IPS-15b (cell line): ENCODE results near the gene RPH3AL.
"Not testable (repeated sequence)": the region's sequence is repeated elsewhere in the genome, so short reads cannot be mapped to it uniquely, and the experiment has no call there.

ENCODE experiments used
- H3K27me3 ChIP-seq: one replicate; pipeline ENCODE4 v1.6.1; 2013; ENCODE audit warnings: low read length; ENCODE audit not compliant: control insufficient read depth, insufficient read depth
- H3K36me3 ChIP-seq: one replicate; pipeline ENCODE4 v1.6.1; 2013; ENCODE audit warnings: low read length; ENCODE audit not compliant: control insufficient read depth, insufficient read depth
- H3K4me1 ChIP-seq: one replicate; pipeline ENCODE4 v1.6.1; 2013; ENCODE audit warnings: mild to moderate bottlenecking, low read length; ENCODE audit not compliant: control insufficient read depth, insufficient read depth
- H3K4me3 ChIP-seq: one replicate; pipeline ENCODE4 v1.5.1; 2013; ENCODE audit warnings: low read depth, low read length
- H3K9ac ChIP-seq: one replicate; pipeline ENCODE4 v1.6.1; 2013; ENCODE audit warnings: low read depth, mild to moderate bottlenecking, low read length
- H3K9me3 ChIP-seq: one replicate; pipeline ENCODE4 v1.6.1; 2013; ENCODE audit warnings: mild to moderate bottlenecking, low read length; ENCODE audit not compliant: control insufficient read depth, insufficient read depth

The RPH3AL gene

GRCh38 chr17:326010-326621 is 26.5 kb downstream of the RPH3AL start:
- Histone ChIP-seq H3K9me3 (no peaks in the 10 kb centered on the region), H3K9ac (no peak overlapping the region), H3K36me3 (no peaks in the 10 kb centered on the region), H3K4me3 (no peak overlapping the region), H3K27me3 (no peaks in the 10 kb centered on the region), H3K4me1 (no peaks in the 10 kb centered on the region)

DNA sequence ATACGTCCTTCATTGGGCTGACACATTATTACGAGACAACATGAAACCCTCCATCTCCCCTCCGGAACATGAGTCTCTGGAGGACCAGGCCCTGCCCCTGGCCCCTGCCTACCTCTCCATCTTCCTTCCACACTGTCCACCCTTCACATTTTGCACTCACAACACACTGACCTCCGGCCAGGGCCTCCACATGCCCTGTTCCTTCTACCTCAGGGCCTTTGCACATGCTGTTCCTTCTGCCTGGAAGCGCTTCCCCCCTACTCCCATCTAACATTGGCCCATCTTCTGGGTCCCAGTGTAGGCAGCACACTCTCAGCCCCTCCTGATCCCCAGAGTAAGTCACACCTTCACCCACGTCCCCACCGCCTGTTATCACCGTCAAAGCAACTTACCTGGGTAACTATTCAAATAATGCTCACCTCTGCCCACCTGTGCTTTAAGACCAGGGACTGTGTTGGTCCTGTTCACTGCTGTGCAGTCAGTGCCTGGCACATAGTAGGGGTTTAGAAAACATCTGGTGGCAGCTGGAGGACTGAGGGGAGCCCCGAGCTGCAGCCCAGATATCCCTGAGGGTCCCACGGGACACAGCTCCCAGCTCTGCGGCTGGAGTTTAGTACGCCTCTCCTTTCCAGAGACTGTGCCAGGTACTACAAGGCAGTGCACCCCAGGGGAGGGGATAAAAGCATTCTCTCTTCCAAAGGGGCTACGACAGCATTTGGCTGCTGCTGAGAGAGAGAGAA is 27.2 kb downstream of the RPH3AL start:
- Histone ChIP-seq H3K4me1 (no peaks in the 10 kb centered on the region), H3K9ac (no peak overlapping the region), H3K4me3 (no peak overlapping the region), H3K27me3 (no peaks in the 10 kb centered on the region), H3K36me3 (no peaks in the 10 kb centered on the region), H3K9me3 (no peaks in the 10 kb centered on the region)

DNA sequence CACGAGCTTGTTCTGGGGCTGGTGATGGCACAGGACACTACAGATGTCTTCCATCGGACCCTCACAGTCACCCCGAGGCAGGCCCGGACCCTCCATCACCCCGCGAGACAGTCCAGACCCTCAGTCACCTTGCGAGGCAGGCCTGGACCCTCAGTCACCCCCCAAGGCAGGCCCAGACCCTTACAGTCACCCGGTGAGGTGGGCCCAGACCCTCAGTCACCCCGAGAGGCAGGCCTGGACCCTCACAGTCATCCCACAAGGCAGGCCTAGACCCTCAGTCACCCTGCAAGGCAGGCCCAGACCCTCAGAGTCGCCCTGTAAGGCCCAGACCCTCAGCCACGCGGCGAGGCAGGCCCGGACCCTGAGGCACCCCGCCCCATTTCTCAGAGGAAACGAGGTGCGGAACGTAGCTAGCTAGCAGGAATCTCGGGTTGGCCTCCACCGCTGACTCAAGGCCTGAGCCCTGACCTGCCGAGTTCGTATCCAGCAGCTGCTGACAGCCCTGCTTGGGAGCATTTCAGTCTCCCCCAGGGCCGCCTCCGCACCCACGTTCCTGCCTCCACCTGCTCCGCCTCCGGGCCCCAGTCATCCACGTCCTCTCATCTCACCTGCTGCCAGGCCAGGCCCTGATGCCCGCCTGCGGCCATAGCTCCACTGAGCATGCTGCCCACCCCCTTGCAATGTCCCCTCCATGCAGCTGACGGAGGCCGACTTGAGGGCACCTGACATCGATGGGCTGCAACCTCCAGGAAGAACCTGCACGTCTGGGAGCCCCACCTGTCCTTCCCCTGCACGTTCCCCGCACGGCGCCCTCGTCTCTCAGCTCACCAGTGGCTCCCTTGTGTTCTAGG is 28.7 kb downstream of the RPH3AL start:
- Histone ChIP-seq H3K36me3 (no peaks in the 10 kb centered on the region), H3K27me3 (no peaks in the 10 kb centered on the region), H3K9me3 (no peaks in the 10 kb centered on the region), H3K4me3 (no peak overlapping the region), H3K4me1 (no peaks in the 10 kb centered on the region), H3K9ac (no peak overlapping the region)

DNA sequence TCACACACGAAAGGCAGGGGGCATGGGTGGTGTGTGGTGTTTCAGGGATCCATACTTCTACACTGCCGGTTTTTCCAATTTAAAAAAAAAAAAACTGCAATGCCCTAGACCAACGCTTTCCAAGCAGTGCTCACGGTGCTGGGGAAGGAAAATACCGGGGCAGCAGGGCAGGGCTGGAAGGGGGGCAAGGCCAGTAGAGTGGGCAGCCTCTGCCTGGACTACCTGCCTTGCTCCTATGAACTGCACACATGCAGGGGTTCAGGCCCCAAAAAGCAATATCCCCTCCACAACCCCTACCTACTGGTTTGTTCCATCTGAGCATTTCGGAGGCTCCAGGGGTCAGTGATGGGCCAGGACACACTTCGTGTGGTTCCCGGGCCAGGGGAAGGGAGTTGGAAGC is 29.4 kb downstream of the RPH3AL start:
- no peaks in the 10 kb centered on the region for H3K27me3 ChIP-seq
- H3K9me3 ChIP-seq = no peaks in the 10 kb centered on the region
- H3K9ac ChIP-seq = no peak overlapping the region
- H3K4me1 ChIP-seq = no peaks in the 10 kb centered on the region
- no peaks in the 10 kb centered on the region for H3K36me3 ChIP-seq
- no peak overlapping the region for H3K4me3 ChIP-seq

DNA sequence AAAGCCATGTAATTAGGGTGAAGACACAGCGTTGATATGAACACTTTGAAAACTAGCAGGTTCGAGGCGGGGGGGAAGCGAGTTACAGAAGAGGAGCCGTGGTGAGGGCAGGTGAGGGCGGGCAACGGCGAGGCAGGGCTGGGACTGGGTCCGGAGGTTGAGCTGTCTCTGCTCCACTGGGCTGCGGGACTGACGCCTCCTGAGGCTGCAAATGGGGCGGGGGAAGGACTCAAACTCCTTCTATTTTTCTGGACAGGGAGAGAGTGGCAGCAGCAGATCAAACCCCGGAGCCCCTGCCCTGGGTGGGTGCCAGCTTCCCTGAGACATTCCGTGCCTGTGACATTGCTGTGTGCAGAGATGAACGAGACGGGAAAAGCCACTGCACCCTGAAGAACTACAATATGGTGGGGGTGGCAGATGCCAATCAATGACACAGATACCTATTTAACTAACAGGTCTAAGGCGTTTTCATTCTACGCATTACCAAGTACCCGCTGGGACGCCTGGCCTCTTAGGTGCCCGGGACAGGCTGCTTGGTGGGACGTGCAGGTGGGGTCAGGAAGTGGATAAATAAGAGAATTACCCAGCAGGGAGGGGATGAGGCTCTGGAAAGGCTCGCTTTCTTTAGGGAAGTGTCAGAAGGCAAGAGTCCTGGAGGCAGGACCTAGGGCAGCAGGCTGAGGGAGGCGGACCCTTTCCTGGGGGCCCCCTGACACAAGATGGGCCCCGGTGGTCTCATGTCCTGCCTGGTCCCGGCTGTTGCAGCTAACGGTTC is 30.4 kb downstream of the RPH3AL start:
- no peaks in the 10 kb centered on the region for H3K4me1 ChIP-seq
- no peaks in the 10 kb centered on the region for H3K27me3 ChIP-seq
- H3K9me3 ChIP-seq = no peaks in the 10 kb centered on the region
- no peaks in the 10 kb centered on the region for H3K36me3 ChIP-seq
- H3K4me3 ChIP-seq = no peak overlapping the region
- no peak overlapping the region for H3K9ac ChIP-seq

- Histone ChIP-seq H3K36me3 (no peaks in the 10 kb centered on the region), H3K9ac (no peak overlapping the region), H3K27me3 (no peaks in the 10 kb centered on the region), H3K4me3 (no peak overlapping the region), H3K4me1 (no peaks in the 10 kb centered on the region), H3K9me3 (no peaks in the 10 kb centered on the region)
Measured at GRCh38 chr17:321386-321941, 31.1 kb downstream of the RPH3AL start.

- no peaks in the 10 kb centered on the region for H3K9me3 ChIP-seq
- H3K36me3 ChIP-seq = no peaks in the 10 kb centered on the region
- H3K4me3 ChIP-seq = peak overlapping the region; percentile 30
Measured at GRCh38 chr17:320809-321385, 31.7 kb downstream of the RPH3AL start.

DNA sequence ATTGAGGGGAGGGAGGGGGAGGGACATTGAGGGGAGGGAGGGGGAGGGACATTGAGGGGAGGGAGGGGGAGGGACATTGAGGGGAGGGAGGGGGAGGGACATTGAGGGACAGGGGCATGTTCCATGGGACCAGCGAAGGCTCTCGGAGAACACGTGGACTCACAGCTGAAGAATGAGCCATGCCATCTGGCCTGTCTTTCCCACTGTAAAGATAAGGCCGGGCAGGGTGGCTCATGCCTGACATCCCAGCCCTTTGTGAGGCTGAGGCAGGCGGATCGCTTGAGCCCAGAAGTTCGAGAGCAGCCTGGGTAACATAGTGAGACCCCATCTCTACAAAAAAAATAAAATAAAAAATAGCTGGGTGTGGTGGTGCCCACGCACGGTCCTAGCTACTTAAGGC is 32.5 kb downstream of the RPH3AL start:
- no peak overlapping the region for H3K4me3 ChIP-seq
- H3K36me3 ChIP-seq = no peaks in the 10 kb centered on the region
- H3K4me1 ChIP-seq = no peaks in the 10 kb centered on the region
- no peaks in the 10 kb centered on the region for H3K9me3 ChIP-seq
- H3K27me3 ChIP-seq = no peaks in the 10 kb centered on the region
- H3K9ac ChIP-seq = no peak overlapping the region

More at GRCh38 chr17:320809-321385, 31.7 kb downstream of the RPH3AL start:
- Histone ChIP-seq H3K27me3 (no peaks in the 10 kb centered on the region), H3K4me1 (no peaks in the 10 kb centered on the region), H3K9ac (no peak overlapping the region)

- H3K27me3 ChIP-seq = no peaks in the 10 kb centered on the region
- H3K36me3 ChIP-seq = no peaks in the 10 kb centered on the region
- H3K4me3 ChIP-seq = no peak overlapping the region
- no peaks in the 10 kb centered on the region for H3K9me3 ChIP-seq
- H3K4me1 ChIP-seq = no peaks in the 10 kb centered on the region
- no peak overlapping the region for H3K9ac ChIP-seq
Measured at GRCh38 chr17:319266-319665, 33.3 kb downstream of the RPH3AL start.

DNA sequence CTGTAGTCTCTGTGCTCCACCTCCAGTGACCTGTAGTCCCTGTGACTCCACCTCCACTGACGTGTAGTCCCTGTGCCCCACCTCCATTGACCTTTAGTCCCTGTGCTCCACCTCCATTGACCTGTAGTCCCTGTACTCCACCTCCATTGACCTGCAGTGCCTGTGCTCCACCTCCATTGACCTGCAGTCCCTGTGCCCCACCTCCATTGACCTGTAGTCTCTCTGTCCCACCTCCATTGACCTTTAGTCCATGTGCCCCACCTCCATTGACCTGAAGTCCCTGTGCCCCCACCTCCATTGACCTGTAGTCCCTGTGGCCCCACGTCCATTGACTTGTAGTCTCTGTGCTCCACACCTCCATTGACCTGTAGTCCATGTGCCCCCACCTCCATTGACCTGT is 35.5 kb downstream of the RPH3AL start:
- H3K4me3 ChIP-seq, H3K4me1 ChIP-seq, H3K36me3 ChIP-seq, H3K9ac ChIP-seq, H3K27me3 ChIP-seq, H3K9me3 ChIP-seq: not testable (repeated sequence)

DNA sequence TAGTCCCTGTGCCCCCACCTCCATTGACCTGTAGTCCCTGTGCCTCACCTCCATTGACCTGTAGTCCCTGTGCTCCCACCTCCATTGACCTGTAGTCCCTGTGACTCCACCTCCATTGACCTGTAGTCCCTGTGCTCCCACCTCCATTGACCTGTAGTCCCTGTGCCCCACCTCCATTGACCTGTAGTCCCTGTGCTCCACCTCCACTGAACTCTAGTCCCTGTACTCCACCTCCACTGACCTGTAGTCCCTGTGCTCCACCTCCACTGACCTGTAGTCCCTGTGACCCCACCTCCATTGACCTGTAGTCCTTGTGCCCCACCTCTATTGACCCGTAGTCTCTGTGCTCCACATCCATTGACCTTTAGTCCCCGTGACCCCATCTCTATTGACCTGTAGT is 37.2 kb downstream of the RPH3AL start:
- H3K9me3 ChIP-seq = not testable (repeated sequence)

More for the DNA sequence above, 37.2 kb downstream of the RPH3AL start:
- H3K4me3 ChIP-seq, H3K4me1 ChIP-seq, H3K9ac ChIP-seq, H3K27me3 ChIP-seq, H3K36me3 ChIP-seq: not testable (repeated sequence)
